ENCODE data around the gene ANKFY1.

- TF ChIP-seq, protein P1, sequence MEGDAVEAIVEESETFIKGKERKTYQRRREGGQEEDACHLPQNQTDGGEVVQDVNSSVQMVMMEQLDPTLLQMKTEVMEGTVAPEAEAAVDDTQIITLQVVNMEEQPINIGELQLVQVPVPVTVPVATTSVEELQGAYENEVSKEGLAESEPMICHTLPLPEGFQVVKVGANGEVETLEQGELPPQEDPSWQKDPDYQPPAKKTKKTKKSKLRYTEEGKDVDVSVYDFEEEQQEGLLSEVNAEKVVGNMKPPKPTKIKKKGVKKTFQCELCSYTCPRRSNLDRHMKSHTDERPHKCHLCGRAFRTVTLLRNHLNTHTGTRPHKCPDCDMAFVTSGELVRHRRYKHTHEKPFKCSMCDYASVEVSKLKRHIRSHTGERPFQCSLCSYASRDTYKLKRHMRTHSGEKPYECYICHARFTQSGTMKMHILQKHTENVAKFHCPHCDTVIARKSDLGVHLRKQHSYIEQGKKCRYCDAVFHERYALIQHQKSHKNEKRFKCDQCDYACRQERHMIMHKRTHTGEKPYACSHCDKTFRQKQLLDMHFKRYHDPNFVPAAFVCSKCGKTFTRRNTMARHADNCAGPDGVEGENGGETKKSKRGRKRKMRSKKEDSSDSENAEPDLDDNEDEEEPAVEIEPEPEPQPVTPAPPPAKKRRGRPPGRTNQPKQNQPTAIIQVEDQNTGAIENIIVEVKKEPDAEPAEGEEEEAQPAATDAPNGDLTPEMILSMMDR (IDR thresholded peaks at IDR 0.05) = no peak
- TF ChIP-seq POLR2AphosphoS5 (IDR thresholded peaks at IDR 0.05; ENCODE audit: low read depth, low read length) (no peak), SIN3A (IDR thresholded peaks at IDR 0.05; ENCODE audit: borderline replicate concordance, insufficient read depth, low read depth, low read length) (no peak), TCF7L2 (IDR thresholded peaks at IDR 0.05; ENCODE audit: low read depth, low read length) (no peak)
- TF ChIP-seq, protein P2, sequence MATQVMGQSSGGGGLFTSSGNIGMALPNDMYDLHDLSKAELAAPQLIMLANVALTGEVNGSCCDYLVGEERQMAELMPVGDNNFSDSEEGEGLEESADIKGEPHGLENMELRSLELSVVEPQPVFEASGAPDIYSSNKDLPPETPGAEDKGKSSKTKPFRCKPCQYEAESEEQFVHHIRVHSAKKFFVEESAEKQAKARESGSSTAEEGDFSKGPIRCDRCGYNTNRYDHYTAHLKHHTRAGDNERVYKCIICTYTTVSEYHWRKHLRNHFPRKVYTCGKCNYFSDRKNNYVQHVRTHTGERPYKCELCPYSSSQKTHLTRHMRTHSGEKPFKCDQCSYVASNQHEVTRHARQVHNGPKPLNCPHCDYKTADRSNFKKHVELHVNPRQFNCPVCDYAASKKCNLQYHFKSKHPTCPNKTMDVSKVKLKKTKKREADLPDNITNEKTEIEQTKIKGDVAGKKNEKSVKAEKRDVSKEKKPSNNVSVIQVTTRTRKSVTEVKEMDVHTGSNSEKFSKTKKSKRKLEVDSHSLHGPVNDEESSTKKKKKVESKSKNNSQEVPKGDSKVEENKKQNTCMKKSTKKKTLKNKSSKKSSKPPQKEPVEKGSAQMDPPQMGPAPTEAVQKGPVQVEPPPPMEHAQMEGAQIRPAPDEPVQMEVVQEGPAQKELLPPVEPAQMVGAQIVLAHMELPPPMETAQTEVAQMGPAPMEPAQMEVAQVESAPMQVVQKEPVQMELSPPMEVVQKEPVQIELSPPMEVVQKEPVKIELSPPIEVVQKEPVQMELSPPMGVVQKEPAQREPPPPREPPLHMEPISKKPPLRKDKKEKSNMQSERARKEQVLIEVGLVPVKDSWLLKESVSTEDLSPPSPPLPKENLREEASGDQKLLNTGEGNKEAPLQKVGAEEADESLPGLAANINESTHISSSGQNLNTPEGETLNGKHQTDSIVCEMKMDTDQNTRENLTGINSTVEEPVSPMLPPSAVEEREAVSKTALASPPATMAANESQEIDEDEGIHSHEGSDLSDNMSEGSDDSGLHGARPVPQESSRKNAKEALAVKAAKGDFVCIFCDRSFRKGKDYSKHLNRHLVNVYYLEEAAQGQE (IDR thresholded peaks at IDR 0.05; ENCODE audit: insufficient read depth in 1 of 2, low read depth in 2 of 2, low read length in 1 of 2) = no peak
Measured at GRCh38 chr17:4309897-4310296, 46.1 kb upstream of the ANKFY1 start.

All from Panc1 (cell line).